Esophagus squamous epithelium (tissue), 5 donors: ENCODE measurements around the gene CENPC. TPM values are rescaled to one million over a fixed set of nuclear protein-coding genes. Genes with fewer than 3 reads are reported as not detected.

Source experiments
- DNase-seq: peaks from one replicate; lab custom pipeline; 2025; lab: John Stamatoyannopoulos, UW
- H3K27ac ChIP-seq, 4 donors: fragments of 200-600 bp; sonication (generic); one replicate each; pipeline ENCODE4 v1.5.1; 2016 to 2019; ENCODE audit warnings: mild to moderate bottlenecking in 1 of 4
- H3K27me3 ChIP-seq, 4 donors: fragments of 200-600 bp; sonication (generic); 1 replicate in 3 of 4; 2 replicates in 1 of 4; pipeline versions ENCODE4 v1.5.1 to v1.6.0; 2017 to 2021; ENCODE audit warnings: antibody characterized with exemption in 1 of 4
- H3K36me3 ChIP-seq, 3 donors: fragments of 200-600 bp; sonication (generic); one replicate each; pipeline ENCODE4 v1.5.1; 2016 to 2019
- H3K4me1 ChIP-seq, 3 donors: fragments of 200-600 bp; sonication (generic); one replicate each; pipeline ENCODE4 v1.5.1; 2017 to 2019
- H3K4me3 ChIP-seq, 4 donors: fragments of 200-600 bp; sonication (generic); 1 replicate in 3 of 4; 2 replicates in 1 of 4; pipeline ENCODE4 v1.5.1; 2016 to 2019; ENCODE audit warnings: mild to moderate bottlenecking in 2 of 4, moderate library complexity in 1 of 4
- H3K9me3 ChIP-seq, 3 donors: fragments of 200-600 bp; sonication (generic); one replicate each; pipeline ENCODE4 v1.5.1; 2016 to 2019
- CTCF ChIP-seq, 6 experiments: fragments of 450-650 bp in 4 of 6; fragments of 200-600 bp in 2 of 6; sonication (generic) in 2 of 6; IDR thresholded peaks; one replicate each; pipeline ENCODE4 v1.5.1; 2016 to 2019; ENCODE audit warnings: antibody characterized with exemption in 6 of 6, mild to moderate bottlenecking in 4 of 6, moderate library complexity in 4 of 6
- POLR2A ChIP-seq, 4 donors: fragments of 450-650 bp; IDR thresholded peaks; one replicate each; pipeline ENCODE4 v1.6.1; 2017; ENCODE audit warnings: antibody characterized with exemption in 4 of 4, mild to moderate bottlenecking in 4 of 4, moderate library complexity in 3 of 4
- WGBS, 2 donors: methylation state at CpG; one replicate each; pipeline ENCODE4 v1.1.5; 2018; 5-methylcytosine and 5-hydroxymethylcytosine counted together
- intact Hi-C: fragments of 100-400 bp; cut with DNase I; formaldehyde crosslinking; loops from one replicate; pipeline ENCODE4 v1.15.0; 2022
- total RNA-seq, 4 donors: library from RNA; depleted of rRNA; stranded (reverse); fragments of >200 nt; gene quantifications; one replicate each; pipeline ENCODE4 v1.1.0, GENCODE V29; 2016
- donor health status: DM: yes; HTN: yes; CAD: no.

CENPC gene
- total RNA-seq, 4 donors from 2014 or later: 11.8 to 30.1 (median 16.5) TPM

GRCh38 chr4:67573193-67573592, 27.9 kb upstream of the CENPC start:
- Histone ChIP-seq H3K36me3 (no peaks in the 10 kb centered on the region), H3K9me3 (no peaks in the 10 kb centered on the region), H3K27me3 (no peaks in the 10 kb centered on the region), H3K27ac (no peak overlapping the region), H3K4me3 (no peak overlapping the region), H3K4me1 (no peaks in the 10 kb centered on the region)
- TF ChIP-seq CTCF (IDR thresholded peaks at IDR 0.05): no peak
- no peak for DNase-seq
- intact Hi-C loops: no loop called here

- TF ChIP-seq CTCF (IDR thresholded peaks at IDR 0.05) (no peak), POLR2A (IDR thresholded peaks at IDR 0.05) (no peak)
- H3K36me3 ChIP-seq: no peaks in the 10 kb centered on the region
- H3K4me3 ChIP-seq: no peak overlapping the region
- H3K27me3 ChIP-seq: no peaks in the 10 kb centered on the region
- DNase-seq: no peak
- H3K4me1 ChIP-seq: peaks cover 0 to 8% (median 0%) of the 10 kb centered on the region in 3 donors
- no peak overlapping the region for H3K27ac ChIP-seq
- intact Hi-C loops: no loop called here
- WGBS, 2 donors: 53 to 57% methylated on average over 1 of the region's 1 CpG
- no peaks in the 10 kb centered on the region for H3K9me3 ChIP-seq
Observed at GRCh38 chr4:67571975-67572374, 26.7 kb upstream of the CENPC start.

GRCh38 chr4:67570537-67570936, 25.2 kb upstream of the CENPC start:
- DNase-seq: no peak
- TF ChIP-seq POLR2A (IDR thresholded peaks at IDR 0.05) (no peak), CTCF (IDR thresholded peaks at IDR 0.05) (no peak)
- Histone ChIP-seq H3K36me3 (no peaks in the 10 kb centered on the region), H3K27ac (no peak overlapping the region), H3K27me3 (no peaks in the 10 kb centered on the region), H3K4me3 (no peak overlapping the region), H3K4me1 (peaks cover 0 to 8% (median 0%) of the 10 kb centered on the region in 3 donors), H3K9me3 (no peaks in the 10 kb centered on the region)
- intact Hi-C loops: no loop called here
- WGBS, 2 donors: 89 to 91% methylated on average over 1 of the region's 1 CpG

- no peak overlapping the region for H3K27ac ChIP-seq
- H3K4me1 ChIP-seq: peaks cover 0 to 8% (median 0%) of the 10 kb centered on the region in 3 donors
- no peak overlapping the region for H3K4me3 ChIP-seq
- no peak for DNase-seq
- no peak for TF ChIP-seq POLR2A (IDR thresholded peaks at IDR 0.05)
- no peak for TF ChIP-seq CTCF (IDR thresholded peaks at IDR 0.05)
- no peaks in the 10 kb centered on the region for H3K27me3 ChIP-seq
- 56 to 69% methylated on average over 2 of the region's 2 CpGs for WGBS, 2 donors
- intact Hi-C loops: no loop called here
- H3K9me3 ChIP-seq: no peaks in the 10 kb centered on the region
- no peaks in the 10 kb centered on the region for H3K36me3 ChIP-seq
Observed at GRCh38 chr4:67568820-67569219, 23.5 kb upstream of the CENPC start.

GRCh38 chr4:67566335-67566734, 21.0 kb upstream of the CENPC start:
- TF ChIP-seq POLR2A (IDR thresholded peaks at IDR 0.05) (no peak), CTCF (IDR thresholded peaks at IDR 0.05) (no peak)
- Histone ChIP-seq H3K36me3 (no peaks in the 10 kb centered on the region), H3K4me3 (no peak overlapping the region), H3K9me3 (no peaks in the 10 kb centered on the region), H3K27me3 (no peaks in the 10 kb centered on the region), H3K27ac (no peak overlapping the region), H3K4me1 (peaks cover 0 to 8% (median 0%) of the 10 kb centered on the region in 3 donors)
- DNase-seq: no peak
- intact Hi-C loops: no loop called here
- WGBS, 2 donors: 89 to 96% methylated on average over 3 of the region's 3 CpGs
